Activated CD8-positive, alpha-beta T cell treated with anti-CD3 and anti-CD28 coated beads, Interleukin-2, amount 10 ng/mL, durations not matched to agents 7 days and 5 days (primary cell): ENCODE results near the gene PTPRM. TPM values are rescaled to one million over a fixed set of nuclear protein-coding genes. Genes with fewer than 3 reads are reported as not detected.

ENCODE experiments used
- ATAC-seq: fragments of 150-1000 bp; cut with Tn5 transposase; one replicate; pipeline ENCODE4 v1.10.0; 2021; ENCODE audit warnings: moderate library complexity
- CTCF ChIA-PET: fragments of 350-600 bp; sonication (Branson Sonifier 250); formaldehyde crosslinking; loops from one replicate; lab custom pipeline; 2021; ENCODE audit warnings: antibody characterized with exemption; lab: Charles Lee
- POLR2A ChIA-PET: fragments of 350-600 bp; sonication (Branson Sonifier 250); formaldehyde crosslinking; loops from one replicate; lab custom pipeline; 2021; ENCODE audit warnings: antibody characterized with exemption; lab: Charles Lee
- DNase-seq: peaks from one replicate; pipeline ENCODE4 v3.0.0-alpha.2; 2020
- H3K27ac Mint-ChIP-seq: one replicate; pipeline ENCODE4 v1.8.0; 2021; ENCODE audit warnings: mild to moderate bottlenecking, mixed read lengths
- H3K27me3 Mint-ChIP-seq: one replicate; pipeline ENCODE4 v1.8.0; 2021; ENCODE audit warnings: low read depth, mixed read lengths
- H3K36me3 Mint-ChIP-seq: one replicate; pipeline ENCODE4 v1.8.0; 2021; ENCODE audit warnings: low read depth, mixed read lengths
- H3K4me1 Mint-ChIP-seq: one replicate; pipeline ENCODE4 v1.8.0; 2021; ENCODE audit warnings: low read depth, mixed read lengths
- H3K4me3 Mint-ChIP-seq: one replicate; pipeline ENCODE4 v1.8.0; 2021; ENCODE audit warnings: mild to moderate bottlenecking, mixed read lengths
- H3K9me3 Mint-ChIP-seq: one replicate; pipeline ENCODE4 v1.8.0; 2022; ENCODE audit warnings: mixed read lengths; ENCODE audit not compliant: insufficient read depth
- total RNA-seq, 2 experiments: library from RNA; stranded (reverse); gene quantifications; one replicate each; pipeline ENCODE4 v1.2.3, GENCODE V29; 2021

PTPRM gene
- total RNA-seq, 2 experiments from 2014 or later: 0.76 to 1.0 TPM

- ATAC-seq (no peak), DNase-seq (no peak)
- Mint-ChIP-seq H3K4me1 (no peaks in the 10 kb centered on the region), H3K4me3 (no peak overlapping the region), H3K27me3 (no peaks in the 10 kb centered on the region), H3K9me3 (no peaks in the 10 kb centered on the region), H3K36me3 (no peaks in the 10 kb centered on the region), H3K27ac (no peak overlapping the region)
- ChIA-PET POLR2A (no interaction called here), CTCF (no interaction called here)
Measured at GRCh38 chr18:8328126-8328525, 761.0 kb downstream of the PTPRM start.

- Mint-ChIP-seq H3K27me3 (no peaks in the 10 kb centered on the region), H3K9me3 (no peaks in the 10 kb centered on the region), H3K4me3 (no peak overlapping the region), H3K36me3 (no peaks in the 10 kb centered on the region), H3K27ac (no peak overlapping the region), H3K4me1 (no peaks in the 10 kb centered on the region)
- DNase-seq (no peak), ATAC-seq (no peak)
- POLR2A ChIA-PET: no interaction called here
- CTCF ChIA-PET: no interaction called here
Measured at GRCh38 chr18:8329186-8329771, 762.2 kb downstream of the PTPRM start.

- H3K4me3 Mint-ChIP-seq: no peak overlapping the region
- no peaks in the 10 kb centered on the region for H3K27me3 Mint-ChIP-seq
- H3K36me3 Mint-ChIP-seq: no peaks in the 10 kb centered on the region
- H3K27ac Mint-ChIP-seq: no peak overlapping the region
- no peaks in the 10 kb centered on the region for H3K9me3 Mint-ChIP-seq
- CTCF ChIA-PET: no interaction called here
- POLR2A ChIA-PET: no interaction called here
- no peak for DNase-seq
- H3K4me1 Mint-ChIP-seq: no peaks in the 10 kb centered on the region
- ATAC-seq: no peak
Measured at GRCh38 chr18:8330575-8330974, 763.5 kb downstream of the PTPRM start.

- no peak for ATAC-seq
- Mint-ChIP-seq H3K27me3 (no peaks in the 10 kb centered on the region), H3K4me1 (no peaks in the 10 kb centered on the region), H3K27ac (no peak overlapping the region), H3K9me3 (no peaks in the 10 kb centered on the region), H3K36me3 (no peaks in the 10 kb centered on the region), H3K4me3 (no peak overlapping the region)
- no peak for DNase-seq
- ChIA-PET POLR2A (no interaction called here), CTCF (no interaction called here)
Measured at GRCh38 chr18:8332286-8332685, 765.2 kb downstream of the PTPRM start.

- ChIA-PET CTCF (no interaction called here), POLR2A (no interaction called here)
- Mint-ChIP-seq H3K27ac (no peak overlapping the region), H3K4me3 (no peak overlapping the region), H3K4me1 (no peaks in the 10 kb centered on the region), H3K36me3 (no peaks in the 10 kb centered on the region), H3K27me3 (no peaks in the 10 kb centered on the region), H3K9me3 (no peaks in the 10 kb centered on the region)
- ATAC-seq (no peak), DNase-seq (no peak)
Measured at GRCh38 chr18:8333961-8334360, 766.8 kb downstream of the PTPRM start.

GRCh38 chr18:8337211-8337610 lies 770.1 kb downstream of the PTPRM start:
- Mint-ChIP-seq H3K4me3 (no peak overlapping the region), H3K36me3 (no peaks in the 10 kb centered on the region), H3K27me3 (no peaks in the 10 kb centered on the region), H3K4me1 (no peaks in the 10 kb centered on the region), H3K27ac (no peak overlapping the region), H3K9me3 (no peaks in the 10 kb centered on the region)
- POLR2A ChIA-PET: no interaction called here
- no peak for DNase-seq
- no peak for ATAC-seq
- CTCF ChIA-PET: no interaction called here

GRCh38 chr18:8339210-8339609 lies 772.1 kb downstream of the PTPRM start:
- H3K4me3 Mint-ChIP-seq: no peak overlapping the region
- ChIA-PET CTCF (no interaction called here), POLR2A (no interaction called here)
- H3K36me3 Mint-ChIP-seq: no peaks in the 10 kb centered on the region
- no peak for ATAC-seq
- no peak overlapping the region for H3K27ac Mint-ChIP-seq
- no peaks in the 10 kb centered on the region for H3K27me3 Mint-ChIP-seq
- DNase-seq: no peak
- no peaks in the 10 kb centered on the region for H3K9me3 Mint-ChIP-seq
- no peaks in the 10 kb centered on the region for H3K4me1 Mint-ChIP-seq

GRCh38 chr18:8339952-8340351 lies 772.8 kb downstream of the PTPRM start:
- ChIA-PET POLR2A (no interaction called here), CTCF (no interaction called here)
- Mint-ChIP-seq H3K27ac (no peak overlapping the region), H3K4me3 (no peak overlapping the region), H3K4me1 (no peaks in the 10 kb centered on the region), H3K27me3 (no peaks in the 10 kb centered on the region), H3K36me3 (no peaks in the 10 kb centered on the region), H3K9me3 (no peaks in the 10 kb centered on the region)
- DNase-seq (no peak), ATAC-seq (no peak)

GRCh38 chr18:8341481-8342230 lies 774.5 kb downstream of the PTPRM start:
- H3K27me3 Mint-ChIP-seq: no peaks in the 10 kb centered on the region
- no peaks in the 10 kb centered on the region for H3K9me3 Mint-ChIP-seq
- no peaks in the 10 kb centered on the region for H3K36me3 Mint-ChIP-seq
- H3K4me3 Mint-ChIP-seq: no peak overlapping the region
- H3K4me1 Mint-ChIP-seq: no peaks in the 10 kb centered on the region
- H3K27ac Mint-ChIP-seq: no peak overlapping the region
- no peak for ATAC-seq
- POLR2A ChIA-PET: no interaction called here
- CTCF ChIA-PET: no interaction called here
- no peak for DNase-seq

- Mint-ChIP-seq H3K27ac (no peak overlapping the region), H3K4me3 (no peak overlapping the region), H3K27me3 (no peaks in the 10 kb centered on the region), H3K36me3 (no peaks in the 10 kb centered on the region), H3K4me1 (no peaks in the 10 kb centered on the region), H3K9me3 (no peaks in the 10 kb centered on the region)
- ChIA-PET CTCF (no interaction called here), POLR2A (no interaction called here)
- DNase-seq (no peak), ATAC-seq (no peak)
Measured at GRCh38 chr18:8348051-8348720, 781.1 kb downstream of the PTPRM start.

GRCh38 chr18:8349608-8350323 lies 782.6 kb downstream of the PTPRM start:
- H3K9me3 Mint-ChIP-seq: no peaks in the 10 kb centered on the region
- ChIA-PET POLR2A (interaction anchor here (0.6 kb wide), 1 partner anchor 40 kb away, joined by 3 read pairs; no protein-coding TSS in a partner anchor), CTCF (no interaction called here)
- no peaks in the 10 kb centered on the region for H3K27me3 Mint-ChIP-seq
- ATAC-seq (no peak), DNase-seq (no peak)
- H3K4me1 Mint-ChIP-seq: no peaks in the 10 kb centered on the region
- no peak overlapping the region for H3K27ac Mint-ChIP-seq
- H3K36me3 Mint-ChIP-seq: no peaks in the 10 kb centered on the region
- H3K4me3 Mint-ChIP-seq: no peak overlapping the region

GRCh38 chr18:8350628-8351027 lies 783.5 kb downstream of the PTPRM start:
- Mint-ChIP-seq H3K27ac (no peak overlapping the region), H3K4me3 (no peak overlapping the region)
- ATAC-seq: no peak

More at GRCh38 chr18:8350628-8351027, 783.5 kb downstream of the PTPRM start:
- ChIA-PET CTCF (no interaction called here), POLR2A (interaction anchor here (0.6 kb wide), 1 partner anchor 39 kb away, joined by 3 read pairs; no protein-coding TSS in a partner anchor)
- Mint-ChIP-seq H3K4me1 (no peaks in the 10 kb centered on the region), H3K27me3 (no peaks in the 10 kb centered on the region), H3K9me3 (no peaks in the 10 kb centered on the region), H3K36me3 (no peaks in the 10 kb centered on the region)
- no peak for DNase-seq
